ENCODE data around the gene TSPAN16.
A peak's percentile ranks its signal among the peaks of the same experiment; 100 is the strongest.

The TSPAN16 gene

DNA sequence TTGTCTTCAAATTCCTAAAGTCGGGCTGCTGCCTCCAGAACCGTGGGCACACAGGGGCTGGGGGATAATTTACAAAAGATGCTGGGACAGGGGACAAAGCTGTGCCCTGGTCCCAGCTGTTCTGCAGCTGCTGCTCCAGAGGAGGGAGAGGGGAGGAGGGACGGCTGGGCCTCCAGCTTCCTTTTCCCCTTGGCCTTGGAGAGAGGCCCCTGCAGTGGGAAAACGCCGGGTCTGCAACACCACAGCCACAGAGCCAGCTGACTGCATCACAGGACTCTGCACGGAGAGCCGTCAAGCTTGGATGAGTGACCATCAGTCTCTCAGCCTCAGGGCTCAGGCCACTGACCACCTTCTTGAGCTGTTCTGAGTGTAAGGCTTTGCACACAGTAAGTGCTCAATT lies 39.8 kb upstream of the TSPAN16 start:
- Histone ChIP-seq H3K27ac (ENCODE audit: low read depth, low read length) (no peak overlapping the region), H3K9me2 (replicated peaks; ENCODE audit: control insufficient read depth, low read length) (no peaks in the 10 kb centered on the region), H3K79me2 (ENCODE audit: control insufficient read depth, low read length) (0 out of 2 replicates have a peak, but pooled peaks cover 2% of the 10 kb centered on the region), H3K4me1 (ENCODE audit: control insufficient read depth, low read length) (no peaks in the 10 kb centered on the region; the same call in 1 of the 2 replicates), H3F3A (ENCODE audit: control insufficient read depth, insufficient read depth) (0 out of 2 replicates have a peak, but pooled peaks cover 3% of the 10 kb centered on the region), H3K36me3 (ENCODE audit: control insufficient read depth, low read length) (peaks cover 9% of the 10 kb centered on the region), H3K4me2 (ENCODE audit: low read length) (no peak overlapping the region), H3K4me3 (ENCODE audit: low read length) (no peak overlapping the region), H3K27me3 (ENCODE audit: control insufficient read depth, low read length) (no peaks in the 10 kb centered on the region), H4K20me1 (ENCODE audit: control insufficient read depth, insufficient read depth, low read depth, low read length) (no peaks in the 10 kb centered on the region), H3K9me3 (ENCODE audit: control insufficient read depth, insufficient read depth, low read length) (no peaks in the 10 kb centered on the region)
- no peak for TF ChIP-seq EZH2phosphoT487 (IDR thresholded peaks at IDR 0.05; ENCODE audit: borderline replicate concordance, low read length)
- TF ChIP-seq, protein P1, sequence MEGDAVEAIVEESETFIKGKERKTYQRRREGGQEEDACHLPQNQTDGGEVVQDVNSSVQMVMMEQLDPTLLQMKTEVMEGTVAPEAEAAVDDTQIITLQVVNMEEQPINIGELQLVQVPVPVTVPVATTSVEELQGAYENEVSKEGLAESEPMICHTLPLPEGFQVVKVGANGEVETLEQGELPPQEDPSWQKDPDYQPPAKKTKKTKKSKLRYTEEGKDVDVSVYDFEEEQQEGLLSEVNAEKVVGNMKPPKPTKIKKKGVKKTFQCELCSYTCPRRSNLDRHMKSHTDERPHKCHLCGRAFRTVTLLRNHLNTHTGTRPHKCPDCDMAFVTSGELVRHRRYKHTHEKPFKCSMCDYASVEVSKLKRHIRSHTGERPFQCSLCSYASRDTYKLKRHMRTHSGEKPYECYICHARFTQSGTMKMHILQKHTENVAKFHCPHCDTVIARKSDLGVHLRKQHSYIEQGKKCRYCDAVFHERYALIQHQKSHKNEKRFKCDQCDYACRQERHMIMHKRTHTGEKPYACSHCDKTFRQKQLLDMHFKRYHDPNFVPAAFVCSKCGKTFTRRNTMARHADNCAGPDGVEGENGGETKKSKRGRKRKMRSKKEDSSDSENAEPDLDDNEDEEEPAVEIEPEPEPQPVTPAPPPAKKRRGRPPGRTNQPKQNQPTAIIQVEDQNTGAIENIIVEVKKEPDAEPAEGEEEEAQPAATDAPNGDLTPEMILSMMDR (IDR thresholded peaks at IDR 0.05; ENCODE audit: low read depth, low read length, poor library complexity, severe bottlenecking), result no peak

DNA sequence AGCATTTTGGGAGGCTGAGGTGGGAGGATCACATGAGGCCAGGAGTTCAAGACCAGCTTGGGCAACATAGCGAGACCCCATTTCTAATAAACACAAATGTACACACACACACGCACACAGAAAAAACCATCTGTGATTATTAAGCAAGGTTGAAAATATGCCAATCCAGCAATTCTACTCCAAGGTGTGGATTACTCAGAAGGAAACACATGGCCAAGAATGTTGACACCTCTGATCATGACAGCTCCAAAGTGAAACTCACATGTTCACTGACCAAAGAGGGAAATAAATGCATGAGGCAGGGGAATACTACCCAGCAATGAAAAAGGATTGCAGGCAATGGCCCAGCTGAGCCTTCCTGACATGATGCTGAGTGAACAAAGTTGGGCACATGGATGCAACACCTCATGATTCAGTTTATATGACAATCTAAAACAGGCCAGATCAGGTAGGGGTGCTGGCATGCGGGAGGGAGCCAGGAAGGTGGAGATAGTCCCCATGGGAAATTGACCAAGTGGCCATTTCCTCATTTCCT lies 38.0 kb upstream of the TSPAN16 start:
- H3K4me2 ChIP-seq (ENCODE audit: low read length), result no peak overlapping the region
- peaks cover 7% of the 10 kb centered on the region for H3K79me2 ChIP-seq (ENCODE audit: control insufficient read depth, low read length)
- 0 out of 2 replicates have a peak, but pooled peaks cover 3% of the 10 kb centered on the region for H3F3A ChIP-seq (ENCODE audit: control insufficient read depth, insufficient read depth)
- H3K27me3 ChIP-seq (ENCODE audit: control insufficient read depth, low read length), result no peaks in the 10 kb centered on the region
- TF ChIP-seq, protein P1 (IDR thresholded peaks at IDR 0.05; ENCODE audit: low read depth, low read length, poor library complexity, severe bottlenecking), result no peak
- no peak for TF ChIP-seq EZH2phosphoT487 (IDR thresholded peaks at IDR 0.05; ENCODE audit: borderline replicate concordance, low read length)
- H3K36me3 ChIP-seq (ENCODE audit: control insufficient read depth, low read length), result no peaks in the 10 kb centered on the region
- H3K9me3 ChIP-seq (ENCODE audit: control insufficient read depth, insufficient read depth, low read length), result no peaks in the 10 kb centered on the region
- no peaks in the 10 kb centered on the region for H4K20me1 ChIP-seq (ENCODE audit: control insufficient read depth, insufficient read depth, low read depth, low read length)
- H3K4me1 ChIP-seq (ENCODE audit: control insufficient read depth, low read length), result peaks cover 12% of the 10 kb centered on the region
- no peak overlapping the region for H3K27ac ChIP-seq (ENCODE audit: low read depth, low read length)
- H3K9me2 ChIP-seq (replicated peaks; ENCODE audit: control insufficient read depth, low read length), result no peaks in the 10 kb centered on the region
- no peak overlapping the region for H3K4me3 ChIP-seq (ENCODE audit: low read length)

DNA sequence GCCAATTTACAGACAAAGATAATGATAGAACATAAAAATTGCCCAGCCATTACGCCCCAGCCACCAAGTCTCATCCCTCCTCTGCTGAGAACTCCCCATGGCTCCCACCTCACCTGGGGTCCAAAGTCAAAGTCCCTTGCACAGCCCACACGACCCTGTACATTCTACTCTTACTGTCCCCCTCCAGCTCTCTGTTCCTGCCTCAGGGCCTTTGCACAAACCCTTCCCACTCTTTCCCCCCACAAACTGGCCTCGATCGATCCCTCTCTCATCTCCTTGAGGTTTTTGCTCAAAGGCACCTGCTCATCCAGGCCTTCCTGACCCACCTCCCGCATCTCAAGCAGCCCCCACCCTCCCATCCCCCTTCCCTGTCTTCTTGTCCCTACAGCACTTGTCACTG lies 35.0 kb upstream of the TSPAN16 start:
- H3K36me3 ChIP-seq (ENCODE audit: control insufficient read depth, low read length), result no peaks in the 10 kb centered on the region
- H3K9me3 ChIP-seq (ENCODE audit: control insufficient read depth, insufficient read depth, low read length), result no peaks in the 10 kb centered on the region
- H3F3A ChIP-seq (ENCODE audit: control insufficient read depth, insufficient read depth), result peaks cover 5% of the 10 kb centered on the region; the same call in 1 of the 2 replicates
- peaks cover 40% of the 10 kb centered on the region for H3K4me1 ChIP-seq (ENCODE audit: control insufficient read depth, low read length)
- no peaks in the 10 kb centered on the region for H3K9me2 ChIP-seq (replicated peaks; ENCODE audit: control insufficient read depth, low read length)
- H3K4me3 ChIP-seq (ENCODE audit: low read length), result peak overlapping the region; percentile 86; the same call in 1 of the 2 replicates
- no peaks in the 10 kb centered on the region for H4K20me1 ChIP-seq (ENCODE audit: control insufficient read depth, insufficient read depth, low read depth, low read length)
- H3K27ac ChIP-seq (ENCODE audit: low read depth, low read length), result no peak overlapping the region
- no peak for TF ChIP-seq EZH2phosphoT487 (IDR thresholded peaks at IDR 0.05; ENCODE audit: borderline replicate concordance, low read length)
- TF ChIP-seq, protein P1 (IDR thresholded peaks at IDR 0.05; ENCODE audit: low read depth, low read length, poor library complexity, severe bottlenecking), result no peak
- peaks cover 7% of the 10 kb centered on the region for H3K79me2 ChIP-seq (ENCODE audit: control insufficient read depth, low read length)
- H3K27me3 ChIP-seq (ENCODE audit: control insufficient read depth, low read length), result no peaks in the 10 kb centered on the region
- no peak overlapping the region for H3K4me2 ChIP-seq (ENCODE audit: low read length)
